Measurements from ENCODE around the gene CERS5.
"Not testable (repeated sequence)": the region's sequence is repeated elsewhere in the genome, so short reads cannot be mapped to it uniquely, and the experiment has no call there.

Gene CERS5

GRCh38 chr12:50103767-50104321, 63.3 kb downstream of the CERS5 start, which contains the start of gene GPD1:
GPD1 (plus strand) TSS chr12:50104008; CDS start chr12:50104051, 43 bp downstream.
- DNase-seq, result peak in 56 of 58 donors; percentile 12 to 90 (median 62)

DNA sequence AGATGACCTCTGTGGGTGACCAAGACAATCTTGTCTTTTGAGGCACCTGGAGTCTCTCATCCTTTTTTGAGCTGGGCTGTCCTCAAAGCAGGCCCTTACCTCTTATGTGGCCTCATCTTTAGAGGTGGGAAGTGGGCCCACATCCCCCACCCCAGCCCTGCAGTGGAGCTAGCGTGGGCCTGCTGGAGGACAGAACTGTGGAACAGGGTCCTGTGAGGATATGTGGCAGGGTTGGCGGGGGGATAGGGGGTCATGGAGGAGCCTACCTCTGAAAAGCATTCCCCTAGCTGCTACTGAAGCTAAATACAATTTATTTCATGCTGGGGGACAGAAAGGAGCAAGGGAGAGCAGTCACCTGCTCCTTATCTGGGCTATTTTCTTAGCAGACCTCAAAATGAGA, 63.8 kb downstream of the CERS5 start:
- DNase-seq, result no peak

GRCh38 chr12:50102646-50103309, 64.4 kb downstream of the CERS5 start:
- DNase-seq, result peak in 14 of 58 donors; percentile 17 to 60 (median 42)

DNA sequence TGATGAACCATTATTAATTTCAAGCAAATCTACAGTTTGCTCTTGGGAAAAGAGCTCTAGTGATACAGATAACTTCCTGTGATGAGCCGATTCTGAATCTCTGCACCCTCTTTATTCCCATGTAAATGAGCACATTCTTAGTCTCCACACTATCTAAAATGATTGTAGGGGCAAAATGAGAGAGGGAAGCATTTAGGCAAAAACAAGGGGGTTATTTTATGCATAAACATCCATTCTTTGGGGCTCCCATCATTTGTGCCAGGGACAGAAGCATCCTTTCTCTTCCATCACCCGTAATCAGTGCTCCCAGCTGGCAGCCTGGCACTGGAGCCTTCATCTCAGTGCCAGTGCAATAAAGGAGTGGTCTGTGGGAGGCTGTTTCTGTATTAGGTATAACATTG, 65.0 kb downstream of the CERS5 start:
- DNase-seq, result peak in 39 of 58 donors; percentile 5 to 76 (median 45)

DNA sequence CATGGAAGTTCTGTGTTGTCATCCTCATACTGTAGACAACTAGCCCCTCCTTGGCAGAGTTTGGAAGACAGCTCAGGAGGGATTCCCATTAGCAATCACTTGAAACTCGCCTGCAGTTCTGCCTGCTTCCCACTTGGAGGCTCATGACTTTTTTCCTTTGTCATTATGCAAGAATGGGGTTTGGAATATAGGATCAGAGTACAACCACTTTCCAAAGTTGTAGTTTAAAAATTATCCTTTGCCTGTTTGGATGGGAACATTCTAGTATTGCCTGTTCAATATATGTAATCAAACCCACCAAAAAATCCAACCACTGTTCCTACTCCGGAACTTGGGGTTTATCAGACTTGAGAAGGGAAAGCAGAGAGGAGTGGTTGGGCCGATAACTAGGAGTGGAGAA, 65.5 kb downstream of the CERS5 start:
- peak in 3 of 58 donors; percentile 8 to 36 (median 19) for DNase-seq

DNA sequence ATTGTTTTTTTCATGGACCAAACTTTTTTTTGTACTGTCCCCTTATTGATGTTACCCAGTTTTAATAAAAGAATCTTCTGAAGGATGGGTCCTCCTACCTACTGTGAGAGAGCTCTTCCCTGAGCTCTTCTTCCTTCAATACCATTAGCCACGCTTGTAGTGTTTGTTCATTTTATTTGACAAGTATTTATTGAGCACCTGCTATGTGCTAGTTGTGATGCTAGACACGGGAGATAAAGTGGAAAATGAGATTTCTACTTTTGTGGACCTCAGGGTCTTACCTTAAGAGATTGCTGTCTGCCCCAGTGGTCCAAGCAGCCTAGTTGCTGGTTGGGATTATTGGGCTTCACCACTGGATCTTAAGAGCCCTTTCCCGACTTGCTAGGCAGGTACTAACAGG, 66.6 kb downstream of the CERS5 start:
- no peak for DNase-seq

DNA sequence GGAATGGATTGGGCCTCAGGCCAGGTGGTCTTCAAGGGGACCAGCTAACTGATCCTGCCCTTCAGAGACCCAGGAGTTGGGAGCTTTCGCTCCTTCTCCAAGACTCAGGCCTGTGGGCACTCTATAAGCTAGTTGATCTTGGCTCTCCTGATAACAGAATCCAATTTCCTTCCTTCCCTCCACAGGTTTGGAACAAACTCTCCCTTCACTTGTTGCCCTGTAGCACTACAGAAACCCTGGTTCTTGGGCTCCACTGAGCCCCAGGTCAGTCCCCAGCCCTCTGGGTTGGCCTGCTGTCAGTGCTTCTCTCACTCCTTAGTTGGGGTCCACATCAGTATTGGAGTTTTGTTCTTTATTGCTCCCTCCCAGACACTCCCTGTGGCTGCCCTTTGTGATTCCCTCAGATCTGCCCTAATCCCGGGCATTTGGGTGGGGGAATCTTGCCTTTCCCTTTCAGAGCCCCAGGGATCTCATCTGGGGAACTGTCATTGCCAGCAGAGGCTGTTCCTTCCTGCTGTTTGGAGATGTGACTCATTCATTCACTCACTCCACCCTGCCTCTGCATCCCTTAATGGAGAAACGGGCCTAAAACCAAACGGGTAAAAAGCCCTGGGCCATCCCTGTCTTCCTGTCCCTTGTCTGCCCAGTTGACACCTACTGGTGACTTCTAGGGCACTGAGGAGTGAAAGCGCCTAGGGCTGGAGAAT, 67.7 kb downstream of the CERS5 start:
- DNase-seq, result no peak

- no peak for DNase-seq
Measured at GRCh38 chr12:50097952-50098351, 69.2 kb downstream of the CERS5 start.

DNA sequence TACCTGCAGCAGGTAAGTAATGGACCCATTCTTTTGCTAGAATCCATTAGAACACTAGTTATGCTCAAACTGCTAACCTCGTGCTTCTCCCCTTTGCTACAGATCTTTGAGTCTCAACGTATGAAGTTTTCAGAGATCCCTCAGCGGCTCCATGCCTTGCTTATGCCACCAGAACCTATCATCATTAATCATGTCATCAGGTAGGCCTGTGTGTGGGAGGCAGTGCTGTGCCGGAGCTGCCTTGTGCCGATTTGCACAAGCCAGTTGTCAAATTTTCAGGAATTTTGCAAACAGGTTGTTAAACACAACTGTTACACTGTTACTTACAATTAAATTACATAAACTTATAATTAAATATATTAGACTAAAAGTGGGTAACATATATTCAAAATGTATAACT, 76.8 kb downstream of the CERS5 start:
- DNase-seq, result no peak

DNA sequence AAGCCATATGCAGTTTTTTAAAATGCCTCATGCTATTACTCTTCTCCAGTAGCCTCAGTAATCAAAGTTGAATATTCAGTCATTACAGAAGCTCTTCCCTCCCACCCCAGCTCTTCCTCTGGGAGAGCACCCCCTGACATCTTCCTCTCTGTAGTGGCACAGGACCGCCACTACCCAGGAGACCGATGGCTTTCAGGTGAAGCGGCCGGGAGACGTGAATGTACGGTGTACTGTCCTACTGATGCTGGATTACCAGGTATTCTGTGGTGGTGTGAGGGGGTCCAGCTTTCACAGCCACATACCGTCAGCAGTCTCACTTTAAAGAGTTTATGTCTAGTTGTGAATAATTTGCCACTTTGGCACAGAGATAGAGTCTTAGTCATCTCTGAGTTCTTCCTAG, 77.4 kb downstream of the CERS5 start:
- no peak for DNase-seq

DNA sequence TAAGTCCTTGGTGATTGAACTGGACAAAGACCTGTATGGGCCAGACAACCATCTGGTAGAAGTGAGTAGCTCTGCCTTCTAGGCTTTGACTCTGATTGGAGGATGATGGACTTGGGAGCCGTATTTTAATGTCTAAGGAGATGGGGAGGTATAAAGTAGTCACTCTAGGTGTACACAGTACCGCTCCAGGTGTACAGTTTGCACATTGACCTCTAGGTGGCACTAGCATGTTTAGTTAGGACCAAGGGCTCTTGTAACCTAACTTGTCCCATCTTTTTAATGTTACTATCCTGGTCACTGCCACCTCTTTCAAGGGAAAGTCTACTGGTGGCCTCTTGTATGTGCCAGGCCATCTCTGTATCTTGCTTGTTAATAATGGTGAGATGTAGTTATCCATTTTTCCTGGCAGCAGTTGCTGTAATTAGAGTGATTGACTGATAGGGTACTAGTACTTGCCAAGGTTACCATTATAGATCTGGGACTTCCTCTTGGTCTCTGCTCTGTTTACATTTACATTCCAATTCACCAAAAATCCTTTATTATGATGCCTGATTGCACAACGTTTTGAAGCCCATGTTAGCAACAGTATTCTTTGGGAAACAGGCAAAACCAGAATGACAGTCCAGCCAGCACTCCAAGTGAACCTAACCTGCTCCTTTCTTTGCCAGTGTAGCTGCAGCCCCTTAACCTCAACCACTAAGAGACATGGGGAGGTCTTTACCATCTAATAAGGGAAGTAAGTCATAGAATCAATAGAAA, 78.4 kb downstream of the CERS5 start:
- peak in 19 of 58 donors; percentile 9 to 62 (median 22) for DNase-seq

DNA sequence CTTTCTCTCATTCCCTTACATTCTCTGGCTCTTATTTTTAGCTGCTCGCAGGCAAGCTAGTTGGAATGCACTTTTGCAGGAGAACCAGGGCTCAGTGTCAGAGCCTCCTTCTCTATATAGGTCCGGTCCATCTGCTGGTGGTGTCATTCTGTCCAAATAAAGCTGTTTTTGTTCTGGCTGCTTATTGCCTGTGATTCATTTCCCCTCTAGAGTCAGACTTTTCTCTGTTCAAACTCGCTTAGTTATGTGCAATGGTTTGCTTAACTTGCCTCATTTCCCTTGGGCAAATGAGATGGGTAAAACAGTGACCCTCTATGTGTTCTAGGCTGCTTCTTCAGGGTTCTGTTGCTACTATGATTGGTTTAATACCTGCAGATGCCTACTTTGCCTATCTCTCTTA, 79.2 kb downstream of the CERS5 start:
- no peak for DNase-seq

GRCh38 chr12:50087151-50087550, 80.0 kb downstream of the CERS5 start:
- no peak for DNase-seq

DNA sequence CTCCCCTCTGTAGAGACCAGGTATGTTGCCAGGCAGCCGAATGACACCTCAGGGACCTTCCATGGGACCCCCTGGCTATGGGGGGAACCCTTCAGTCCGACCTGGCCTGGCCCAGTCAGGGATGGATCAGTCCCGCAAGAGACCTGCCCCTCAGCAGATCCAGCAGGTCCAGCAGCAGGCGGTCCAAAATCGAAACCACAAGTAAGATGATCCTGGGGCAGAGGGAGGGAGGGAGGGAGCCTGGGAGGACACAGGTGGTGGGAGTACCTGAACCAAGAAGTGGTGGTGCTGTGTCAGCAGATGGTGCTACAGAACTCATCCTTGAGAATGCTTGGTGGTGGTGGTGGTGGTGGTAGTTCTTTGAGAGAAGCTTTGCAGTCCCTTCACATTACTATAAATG, 81.0 kb downstream of the CERS5 start:
- DNase-seq, result no peak

DNA sequence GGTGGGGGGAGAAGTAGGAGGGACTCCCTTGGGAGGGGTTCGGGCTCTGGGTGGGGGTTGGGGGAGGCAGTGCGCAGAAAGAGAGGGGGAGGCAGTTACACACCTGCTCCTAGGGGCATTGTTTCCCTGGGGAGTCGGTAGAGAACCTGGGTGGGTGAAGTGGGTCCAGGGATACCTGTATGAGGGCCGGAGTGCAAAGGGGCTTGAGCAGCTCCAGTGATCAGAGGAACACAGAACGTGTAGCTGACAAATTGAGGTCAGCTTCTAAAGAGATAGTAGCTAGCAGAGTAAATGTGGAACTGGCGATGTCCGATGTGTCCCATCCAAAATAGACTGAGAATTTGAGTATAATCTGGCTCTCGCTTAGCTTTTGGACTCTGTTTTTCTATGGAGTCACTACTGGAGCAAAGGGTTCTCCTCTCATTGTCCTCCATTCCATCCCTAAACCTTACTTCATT, 81.5 kb downstream of the CERS5 start:
- DNase-seq, result peak in 1 of 58 donors; percentile 50

- peak; percentile 59 to 96 (median 90) for DNase-seq
Measured at GRCh38 chr12:50084775-50085614, 82.2 kb downstream of the CERS5 start, which contains the start of gene SMARCD1. SMARCD1 (plus strand) TSS chr12:50085342; CDS start chr12:50085370, 28 bp downstream.

GRCh38 chr12:50084409-50084774, 82.8 kb downstream of the CERS5 start:
- not testable (repeated sequence) for DNase-seq

DNA sequence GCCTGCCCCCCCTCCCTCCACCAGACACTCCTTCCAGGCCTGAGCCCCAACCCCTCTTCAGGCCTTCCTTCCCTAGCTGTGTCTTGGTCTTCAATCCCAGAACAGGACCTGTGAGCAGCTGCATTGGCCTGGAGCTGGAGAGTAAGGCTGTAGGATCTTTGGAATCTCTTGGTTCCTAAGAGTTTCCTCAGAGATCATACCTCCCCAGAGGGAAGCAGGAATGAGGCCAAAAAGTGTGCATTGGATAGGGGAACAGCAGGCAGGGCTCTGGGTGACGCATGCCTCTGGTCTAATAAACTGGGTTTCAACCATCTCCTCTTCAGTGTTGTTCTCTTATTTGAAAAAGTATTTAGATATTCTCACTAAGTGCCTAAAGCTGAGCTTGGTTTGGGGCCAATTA, 83.9 kb downstream of the CERS5 start:
- DNase-seq, result no peak

GRCh38 chr12:50082644-50083043, 84.5 kb downstream of the CERS5 start:
- DNase-seq, result no peak

DNA sequence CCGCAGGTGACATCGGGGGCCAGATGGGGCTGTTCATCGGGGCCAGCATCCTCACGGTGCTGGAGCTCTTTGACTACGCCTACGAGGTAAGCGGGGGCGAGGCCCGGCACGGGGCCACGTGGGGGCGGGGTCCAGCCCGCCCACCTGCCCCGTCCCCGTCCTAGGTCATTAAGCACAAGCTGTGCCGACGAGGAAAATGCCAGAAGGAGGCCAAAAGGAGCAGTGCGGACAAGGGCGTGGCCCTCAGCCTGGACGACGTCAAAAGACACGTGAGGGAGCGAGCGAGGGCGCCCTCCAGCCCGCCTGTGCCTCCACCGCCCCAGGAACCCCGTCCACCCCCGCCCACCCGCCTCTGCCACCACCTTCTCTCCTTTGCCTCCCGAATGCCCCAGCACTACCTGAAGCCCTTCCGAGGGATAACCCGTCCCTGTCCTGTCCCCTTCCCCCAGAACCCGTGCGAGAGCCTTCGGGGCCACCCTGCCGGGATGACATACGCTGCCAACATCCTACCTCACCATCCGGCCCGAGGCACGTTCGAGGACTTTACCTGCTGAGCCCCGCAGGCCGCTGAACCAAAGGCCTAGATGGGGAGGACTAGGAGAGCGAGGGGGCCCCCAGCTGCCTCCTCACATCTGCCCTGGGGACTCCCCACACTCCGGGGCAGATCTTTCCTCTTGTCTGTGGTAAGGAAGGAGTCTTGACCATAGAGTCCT, 85.9 kb downstream of the CERS5 start:
- no peak for DNase-seq
